ENCODE results near the gene GNG7. TPM values are rescaled to one million over a fixed set of nuclear protein-coding genes. Genes with fewer than 3 reads are reported as not detected.
"Not testable (repeated sequence)": the region's sequence is repeated elsewhere in the genome, so short reads cannot be mapped to it uniquely, and the experiment has no call there.

GNG7 gene
- total RNA-seq, 1 donor from 2014 or later: 0.96 TPM

DNA sequence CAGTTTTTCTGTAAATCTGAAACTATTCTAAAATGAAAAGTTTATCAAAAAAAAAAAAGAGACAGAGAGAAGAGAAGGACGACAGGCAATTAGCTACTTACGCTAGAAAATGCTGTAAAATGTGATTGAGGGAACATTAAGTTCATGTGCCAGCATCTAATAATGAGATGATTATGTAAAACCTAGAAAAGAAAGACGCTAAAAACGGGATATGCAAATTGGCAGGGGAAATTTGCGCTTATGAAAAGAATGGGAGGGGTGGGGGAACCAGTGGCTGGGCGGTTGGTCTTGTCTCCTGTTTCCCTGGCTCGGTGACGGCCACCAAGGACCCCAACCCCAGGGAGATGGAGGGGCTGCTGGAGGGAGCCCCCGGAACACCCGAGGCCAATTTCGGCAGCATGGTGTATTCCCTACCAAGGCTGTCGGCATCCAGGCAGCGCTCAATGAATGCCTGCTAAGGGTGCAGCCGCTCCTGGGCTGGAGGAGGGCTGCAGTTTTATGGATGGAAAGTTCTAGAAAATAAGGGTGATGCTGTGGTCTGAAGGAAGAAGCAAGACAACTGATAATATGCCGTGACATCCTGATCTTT lies 34.2 kb downstream of the GNG7 start:
- Histone ChIP-seq H3K27ac (no peak overlapping the region), H3K9me3 (no peaks in the 10 kb centered on the region), H3K36me3 (no peaks in the 10 kb centered on the region), H3K27me3 (no peaks in the 10 kb centered on the region), H3K4me3 (no peak overlapping the region), H3K4me1 (no peaks in the 10 kb centered on the region)
- no peak for DNase-seq (ENCODE audit: low spot score in 2 of 2)
- intact Hi-C loops (cut with DNase I): loop anchor here (10.0 kb wide), 1 partner anchor 187 kb away; no protein-coding TSS in a partner anchor
- TF ChIP-seq, protein P1, sequence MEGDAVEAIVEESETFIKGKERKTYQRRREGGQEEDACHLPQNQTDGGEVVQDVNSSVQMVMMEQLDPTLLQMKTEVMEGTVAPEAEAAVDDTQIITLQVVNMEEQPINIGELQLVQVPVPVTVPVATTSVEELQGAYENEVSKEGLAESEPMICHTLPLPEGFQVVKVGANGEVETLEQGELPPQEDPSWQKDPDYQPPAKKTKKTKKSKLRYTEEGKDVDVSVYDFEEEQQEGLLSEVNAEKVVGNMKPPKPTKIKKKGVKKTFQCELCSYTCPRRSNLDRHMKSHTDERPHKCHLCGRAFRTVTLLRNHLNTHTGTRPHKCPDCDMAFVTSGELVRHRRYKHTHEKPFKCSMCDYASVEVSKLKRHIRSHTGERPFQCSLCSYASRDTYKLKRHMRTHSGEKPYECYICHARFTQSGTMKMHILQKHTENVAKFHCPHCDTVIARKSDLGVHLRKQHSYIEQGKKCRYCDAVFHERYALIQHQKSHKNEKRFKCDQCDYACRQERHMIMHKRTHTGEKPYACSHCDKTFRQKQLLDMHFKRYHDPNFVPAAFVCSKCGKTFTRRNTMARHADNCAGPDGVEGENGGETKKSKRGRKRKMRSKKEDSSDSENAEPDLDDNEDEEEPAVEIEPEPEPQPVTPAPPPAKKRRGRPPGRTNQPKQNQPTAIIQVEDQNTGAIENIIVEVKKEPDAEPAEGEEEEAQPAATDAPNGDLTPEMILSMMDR (IDR thresholded peaks at IDR 0.05): no peak

DNA sequence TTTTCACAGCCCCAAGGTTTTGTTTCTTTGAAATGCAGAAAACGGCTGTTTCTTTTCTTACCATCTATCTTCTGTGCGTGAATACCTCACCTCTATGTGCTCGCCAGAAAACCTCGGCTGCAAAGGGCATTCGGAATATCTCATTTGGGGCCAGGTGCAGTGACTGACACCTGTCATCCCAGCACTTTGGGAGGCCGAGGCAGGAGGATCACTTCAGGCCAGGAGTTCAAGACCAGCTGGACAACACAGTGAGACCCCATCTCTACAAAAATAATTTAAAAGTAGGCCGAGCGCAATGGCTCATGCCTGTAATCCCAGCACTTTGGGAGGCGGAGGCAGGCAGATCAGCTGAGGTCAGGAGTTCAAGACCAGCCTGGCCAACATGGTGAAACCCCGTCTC lies 35.1 kb downstream of the GNG7 start:
- not testable (repeated sequence) for H3K27ac ChIP-seq; H3K4me3 ChIP-seq; H3K9me3 ChIP-seq; DNase-seq (ENCODE audit: low spot score in 2 of 2); H3K27me3 ChIP-seq; H3K36me3 ChIP-seq; H3K4me1 ChIP-seq
- intact Hi-C loops (cut with DNase I): loop anchor here (10.0 kb wide), 1 partner anchor 187 kb away; no protein-coding TSS in a partner anchor

DNA sequence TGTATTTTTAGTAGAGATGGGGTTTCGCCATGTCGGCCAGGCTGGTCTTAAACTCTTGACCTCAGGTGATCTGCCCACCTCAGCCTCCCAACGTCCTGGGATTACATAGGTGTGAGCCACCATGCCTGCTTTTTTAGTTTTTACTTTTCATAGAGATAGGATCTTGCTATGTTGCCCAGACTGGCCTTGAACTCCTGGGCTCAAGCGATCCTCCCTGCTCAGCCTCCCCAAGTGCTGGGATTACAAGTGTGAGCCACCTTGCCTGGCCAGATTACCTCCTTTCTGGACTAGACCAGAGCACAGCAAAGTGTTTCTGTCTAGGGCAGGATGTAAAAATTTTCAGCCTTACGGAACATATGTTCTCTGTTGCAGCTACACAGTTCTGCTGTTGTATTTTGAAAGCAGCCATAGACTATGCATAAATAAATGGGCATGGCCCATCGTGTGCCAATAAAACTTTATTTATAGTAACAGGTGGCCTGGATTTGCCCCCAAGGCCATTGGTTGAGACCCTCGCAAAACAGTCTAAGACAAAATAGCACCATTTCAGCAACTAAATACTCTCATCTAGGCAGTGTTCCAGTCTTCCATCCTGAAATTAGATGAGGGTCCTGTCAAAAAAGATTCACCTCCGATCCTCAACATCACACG lies 36.0 kb downstream of the GNG7 start:
- Histone ChIP-seq H3K4me1 (no peaks in the 10 kb centered on the region), H3K36me3 (no peaks in the 10 kb centered on the region), H3K4me3 (no peak overlapping the region), H3K9me3 (no peaks in the 10 kb centered on the region), H3K27me3 (no peaks in the 10 kb centered on the region), H3K27ac (no peak overlapping the region)
- DNase-seq (ENCODE audit: low spot score in 2 of 2): no peak
- TF ChIP-seq, protein P1 (IDR thresholded peaks at IDR 0.05): no peak
- intact Hi-C loops (cut with DNase I): loop anchor here (10.0 kb wide), 1 partner anchor 188 kb away; no protein-coding TSS in a partner anchor

DNA sequence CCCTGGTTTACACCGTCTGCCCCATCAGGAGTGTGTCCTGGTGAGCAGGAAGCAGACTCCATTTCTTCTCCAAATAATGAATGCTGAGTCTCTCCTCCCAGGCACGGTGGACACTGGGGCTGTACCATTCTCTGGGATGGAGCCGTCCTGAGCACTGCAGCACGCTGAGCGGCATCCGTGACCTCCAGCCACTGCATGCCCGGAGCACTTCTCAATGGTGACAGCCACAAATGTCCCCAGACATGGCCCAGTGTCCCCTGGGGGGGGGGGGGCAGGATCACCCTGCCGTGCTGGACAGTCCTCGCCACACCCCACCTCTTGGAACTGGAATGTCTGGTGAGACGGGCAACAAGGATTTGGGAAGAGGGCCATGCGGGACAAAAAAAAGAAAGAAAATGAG lies 37.4 kb downstream of the GNG7 start:
- TF ChIP-seq, protein P1 (IDR thresholded peaks at IDR 0.05): no peak
- H3K9me3 ChIP-seq: no peaks in the 10 kb centered on the region
- intact Hi-C loops (cut with DNase I): loop anchor here (10.0 kb wide), 1 partner anchor 190 kb away; no protein-coding TSS in a partner anchor
- no peaks in the 10 kb centered on the region for H3K36me3 ChIP-seq
- H3K27ac ChIP-seq: no peak overlapping the region
- no peak overlapping the region for H3K4me3 ChIP-seq
- H3K4me1 ChIP-seq: no peaks in the 10 kb centered on the region
- H3K27me3 ChIP-seq: no peaks in the 10 kb centered on the region
- DNase-seq (ENCODE audit: low spot score in 2 of 2): no peak

DNA sequence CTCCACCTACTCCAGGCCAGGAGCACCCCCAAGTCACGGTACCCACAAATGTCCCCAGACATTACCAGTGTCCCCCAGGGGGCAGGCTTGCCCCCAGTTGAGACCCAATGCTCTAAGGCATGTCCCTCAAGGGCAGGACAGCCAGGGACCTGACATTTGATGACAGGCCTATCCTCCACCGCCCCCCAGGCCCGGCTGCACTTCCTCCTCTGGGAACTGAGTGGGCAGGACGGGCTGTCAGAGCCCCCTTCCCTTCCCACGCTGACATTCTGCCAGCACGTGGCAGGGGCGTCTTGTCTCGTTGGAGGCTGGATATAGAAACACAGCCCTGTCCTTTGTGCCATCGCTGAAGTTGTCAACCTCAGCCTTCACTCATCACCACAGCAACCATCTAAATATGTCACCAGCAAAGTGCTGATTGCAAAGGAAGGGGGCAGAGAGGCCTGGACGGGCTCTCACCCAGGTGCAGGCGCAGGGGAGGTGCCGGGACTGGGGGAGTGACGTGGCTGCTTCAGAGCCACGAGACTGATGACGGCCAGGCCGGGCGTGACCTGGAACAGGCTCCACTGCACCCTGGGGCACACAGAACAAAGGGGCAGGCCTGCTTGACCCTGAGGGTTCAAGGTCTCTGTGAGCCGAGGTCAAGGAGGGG lies 38.4 kb downstream of the GNG7 start:
- Histone ChIP-seq H3K36me3 (no peaks in the 10 kb centered on the region), H3K9me3 (no peaks in the 10 kb centered on the region), H3K4me3 (no peak overlapping the region), H3K27me3 (no peaks in the 10 kb centered on the region), H3K27ac (no peak overlapping the region), H3K4me1 (no peaks in the 10 kb centered on the region)
- TF ChIP-seq, protein P1 (IDR thresholded peaks at IDR 0.05): no peak
- intact Hi-C loops (cut with DNase I): loop anchor here (10.0 kb wide), 1 partner anchor 191 kb away; no protein-coding TSS in a partner anchor
- no peak for DNase-seq (ENCODE audit: low spot score in 2 of 2)

DNA sequence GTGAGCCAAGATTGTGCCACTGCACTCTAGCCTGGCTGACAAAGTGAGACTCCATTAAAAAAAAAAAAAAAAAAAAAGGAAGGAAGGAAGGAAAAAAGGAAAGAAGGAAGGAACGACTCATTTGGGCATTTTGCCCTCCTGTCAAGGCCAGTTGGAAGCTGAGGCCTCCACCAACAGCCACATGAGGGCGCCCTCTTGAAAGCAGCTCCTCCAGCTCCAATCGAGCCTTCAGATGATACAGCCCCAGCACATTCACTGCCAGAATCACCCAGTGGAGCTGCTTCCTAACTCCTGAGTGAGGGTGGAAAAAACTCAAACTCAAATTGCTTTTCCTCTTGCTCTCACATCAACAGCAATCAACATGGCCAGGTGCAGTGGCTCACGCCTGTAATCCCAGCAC lies 40.9 kb downstream of the GNG7 start:
- Histone ChIP-seq H3K27me3 (no peaks in the 10 kb centered on the region), H3K36me3 (no peaks in the 10 kb centered on the region), H3K9me3 (no peaks in the 10 kb centered on the region), H3K4me1 (no peaks in the 10 kb centered on the region), H3K4me3 (no peak overlapping the region), H3K27ac (no peak overlapping the region)
- intact Hi-C loops (cut with DNase I): loop anchor here (10.0 kb wide), 1 partner anchor 193 kb away; no protein-coding TSS in a partner anchor
- TF ChIP-seq, protein P1 (IDR thresholded peaks at IDR 0.05): no peak
- DNase-seq (ENCODE audit: low spot score in 2 of 2): no peak
